ENCODE data around the gene KDM7A.

The KDM7A gene

DNA sequence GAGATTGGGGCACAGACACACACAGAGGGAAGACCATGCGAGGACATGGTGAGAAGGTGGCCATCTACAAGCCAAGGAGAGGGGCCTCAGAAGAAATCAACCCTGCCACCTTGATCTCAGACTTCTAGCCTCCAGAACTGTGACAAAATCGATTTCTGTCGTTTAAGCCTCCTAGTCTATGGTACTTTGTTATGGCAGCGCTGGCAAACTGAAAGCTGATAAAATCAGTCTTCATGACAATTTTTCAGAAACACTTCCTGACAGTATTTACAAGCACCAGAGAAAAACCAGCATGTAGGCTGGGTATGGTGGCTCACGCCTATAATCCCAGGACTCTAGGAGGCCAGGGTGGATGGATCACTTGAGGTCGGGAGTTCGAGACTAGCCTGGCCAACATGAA, 118.3 kb downstream of the KDM7A start:
- TF ChIP-seq OSR1 (CRISPR knock-in tag; IDR thresholded peaks at IDR 0.05) (no peak), CSDC2 (CRISPR knock-in tag; IDR thresholded peaks at IDR 0.05) (no peak), TOX (CRISPR knock-in tag; IDR thresholded peaks at IDR 0.05; ENCODE audit: borderline replicate concordance) (no peak), ZNF565 (CRISPR knock-in tag; conservative IDR thresholded peaks at IDR 0.05; ENCODE audit: low read depth) (no peak), TCF4 (CRISPR knock-in tag; IDR thresholded peaks at IDR 0.05; ENCODE audit: borderline replicate concordance) (no peak), SNAI2 (CRISPR knock-in tag; IDR thresholded peaks at IDR 0.05) (no peak), BACH2 (CRISPR knock-in tag; IDR thresholded peaks at IDR 0.05; ENCODE audit: borderline replicate concordance) (no peak), ARNTL (CRISPR knock-in tag; IDR thresholded peaks at IDR 0.05; ENCODE audit: borderline replicate concordance, low read depth) (no peak)
- TF ChIP-seq, protein P1, sequence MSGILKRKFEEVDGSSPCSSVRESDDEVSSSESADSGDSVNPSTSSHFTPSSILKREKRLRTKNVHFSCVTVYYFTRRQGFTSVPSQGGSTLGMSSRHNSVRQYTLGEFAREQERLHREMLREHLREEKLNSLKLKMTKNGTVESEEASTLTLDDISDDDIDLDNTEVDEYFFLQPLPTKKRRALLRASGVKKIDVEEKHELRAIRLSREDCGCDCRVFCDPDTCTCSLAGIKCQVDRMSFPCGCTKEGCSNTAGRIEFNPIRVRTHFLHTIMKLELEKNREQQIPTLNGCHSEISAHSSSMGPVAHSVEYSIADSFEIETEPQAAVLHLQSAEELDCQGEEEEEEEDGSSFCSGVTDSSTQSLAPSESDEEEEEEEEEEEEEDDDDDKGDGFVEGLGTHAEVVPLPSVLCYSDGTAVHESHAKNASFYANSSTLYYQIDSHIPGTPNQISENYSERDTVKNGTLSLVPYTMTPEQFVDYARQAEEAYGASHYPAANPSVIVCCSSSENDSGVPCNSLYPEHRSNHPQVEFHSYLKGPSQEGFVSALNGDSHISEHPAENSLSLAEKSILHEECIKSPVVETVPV (CRISPR knock-in tag; IDR thresholded peaks at IDR 0.05), result no peak
- no peak for ATAC-seq

DNA sequence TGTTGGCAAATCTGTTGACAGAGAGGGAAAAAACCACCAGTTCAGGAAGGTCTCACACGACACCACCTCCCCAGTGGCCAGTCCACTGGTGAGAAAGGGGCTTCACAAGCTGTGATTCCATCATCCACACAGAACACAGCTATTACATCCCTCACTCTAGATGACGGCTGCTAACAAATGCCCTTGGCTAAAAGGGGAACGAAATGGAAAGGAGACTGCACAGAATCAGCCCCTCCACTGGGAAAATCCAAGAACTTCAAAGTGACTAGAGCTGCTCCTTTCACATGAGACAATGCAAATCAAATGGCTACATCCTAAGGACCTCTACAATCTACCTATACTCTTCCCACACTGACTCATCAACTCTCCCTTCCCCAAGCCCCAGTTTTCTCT, 119.6 kb downstream of the KDM7A start:
- TF ChIP-seq, protein P2, sequence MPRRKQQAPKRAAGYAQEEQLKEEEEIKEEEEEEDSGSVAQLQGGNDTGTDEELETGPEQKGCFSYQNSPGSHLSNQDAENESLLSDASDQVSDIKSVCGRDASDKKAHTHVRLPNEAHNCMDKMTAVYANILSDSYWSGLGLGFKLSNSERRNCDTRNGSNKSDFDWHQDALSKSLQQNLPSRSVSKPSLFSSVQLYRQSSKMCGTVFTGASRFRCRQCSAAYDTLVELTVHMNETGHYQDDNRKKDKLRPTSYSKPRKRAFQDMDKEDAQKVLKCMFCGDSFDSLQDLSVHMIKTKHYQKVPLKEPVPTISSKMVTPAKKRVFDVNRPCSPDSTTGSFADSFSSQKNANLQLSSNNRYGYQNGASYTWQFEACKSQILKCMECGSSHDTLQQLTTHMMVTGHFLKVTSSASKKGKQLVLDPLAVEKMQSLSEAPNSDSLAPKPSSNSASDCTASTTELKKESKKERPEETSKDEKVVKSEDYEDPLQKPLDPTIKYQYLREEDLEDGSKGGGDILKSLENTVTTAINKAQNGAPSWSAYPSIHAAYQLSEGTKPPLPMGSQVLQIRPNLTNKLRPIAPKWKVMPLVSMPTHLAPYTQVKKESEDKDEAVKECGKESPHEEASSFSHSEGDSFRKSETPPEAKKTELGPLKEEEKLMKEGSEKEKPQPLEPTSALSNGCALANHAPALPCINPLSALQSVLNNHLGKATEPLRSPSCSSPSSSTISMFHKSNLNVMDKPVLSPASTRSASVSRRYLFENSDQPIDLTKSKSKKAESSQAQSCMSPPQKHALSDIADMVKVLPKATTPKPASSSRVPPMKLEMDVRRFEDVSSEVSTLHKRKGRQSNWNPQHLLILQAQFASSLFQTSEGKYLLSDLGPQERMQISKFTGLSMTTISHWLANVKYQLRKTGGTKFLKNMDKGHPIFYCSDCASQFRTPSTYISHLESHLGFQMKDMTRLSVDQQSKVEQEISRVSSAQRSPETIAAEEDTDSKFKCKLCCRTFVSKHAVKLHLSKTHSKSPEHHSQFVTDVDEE (CRISPR knock-in tag; IDR thresholded peaks at IDR 0.05), result no peak
- TF ChIP-seq, protein P1 (CRISPR knock-in tag; IDR thresholded peaks at IDR 0.05), result no peak

DNA sequence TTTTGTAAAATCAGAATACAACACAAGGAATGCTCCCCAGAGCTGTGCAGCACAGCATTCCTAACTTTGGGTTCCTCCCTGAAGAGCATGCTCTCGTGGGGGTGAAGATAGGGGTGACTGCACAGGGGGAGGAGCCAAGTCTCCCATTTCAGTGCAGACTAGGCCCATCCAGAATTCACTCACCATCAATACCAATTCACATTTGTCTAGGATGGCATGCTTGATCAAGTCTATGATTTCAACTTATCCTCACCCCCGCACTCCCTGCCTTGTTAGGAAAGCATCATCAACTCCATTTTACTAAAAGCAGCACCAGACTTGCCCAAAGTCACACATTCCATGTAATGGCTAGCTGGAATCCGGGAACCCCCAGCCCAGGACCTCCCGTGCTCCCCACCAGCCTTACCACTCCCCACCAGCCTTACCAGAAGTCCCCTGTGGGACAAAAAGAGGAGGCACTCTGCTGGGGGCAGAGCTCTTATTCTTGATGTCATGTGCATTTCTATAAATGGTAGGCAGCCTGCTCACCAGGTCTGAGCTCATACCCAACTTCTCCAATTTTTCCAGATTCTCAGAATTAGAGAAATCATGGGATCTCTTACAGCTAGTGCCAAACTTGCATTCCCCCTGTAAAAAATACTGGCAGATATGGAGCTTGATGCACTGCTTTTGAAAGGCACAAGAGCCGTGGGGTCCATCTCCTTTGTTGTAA, 120.2 kb downstream of the KDM7A start:
- no peak for ATAC-seq
- TF ChIP-seq, protein P3, sequence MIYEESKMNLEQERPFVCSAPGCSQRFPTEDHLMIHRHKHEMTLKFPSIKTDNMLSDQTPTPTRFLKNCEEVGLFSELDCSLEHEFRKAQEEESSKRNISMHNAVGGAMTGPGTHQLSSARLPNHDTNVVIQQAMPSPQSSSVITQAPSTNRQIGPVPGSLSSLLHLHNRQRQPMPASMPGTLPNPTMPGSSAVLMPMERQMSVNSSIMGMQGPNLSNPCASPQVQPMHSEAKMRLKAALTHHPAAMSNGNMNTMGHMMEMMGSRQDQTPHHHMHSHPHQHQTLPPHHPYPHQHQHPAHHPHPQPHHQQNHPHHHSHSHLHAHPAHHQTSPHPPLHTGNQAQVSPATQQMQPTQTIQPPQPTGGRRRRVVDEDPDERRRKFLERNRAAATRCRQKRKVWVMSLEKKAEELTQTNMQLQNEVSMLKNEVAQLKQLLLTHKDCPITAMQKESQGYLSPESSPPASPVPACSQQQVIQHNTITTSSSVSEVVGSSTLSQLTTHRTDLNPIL (CRISPR knock-in tag; IDR thresholded peaks at IDR 0.05; ENCODE audit: low read depth), result no peak
- TF ChIP-seq ZNF70 (CRISPR knock-in tag; IDR thresholded peaks at IDR 0.05), result no peak
- no peak for TF ChIP-seq ISL1 (CRISPR knock-in tag; IDR thresholded peaks at IDR 0.05)
- no peak for TF ChIP-seq ARNTL (CRISPR knock-in tag; IDR thresholded peaks at IDR 0.05; ENCODE audit: borderline replicate concordance, low read depth)
- TF ChIP-seq RARB (CRISPR knock-in tag; IDR thresholded peaks at IDR 0.05), result no peak
- no peak for TF ChIP-seq OSR1 (CRISPR knock-in tag; IDR thresholded peaks at IDR 0.05)
- TF ChIP-seq CSDC2 (CRISPR knock-in tag; IDR thresholded peaks at IDR 0.05), result no peak
- no peak for TF ChIP-seq ZNF565 (CRISPR knock-in tag; conservative IDR thresholded peaks at IDR 0.05; ENCODE audit: low read depth)
- TF ChIP-seq, protein P4, sequence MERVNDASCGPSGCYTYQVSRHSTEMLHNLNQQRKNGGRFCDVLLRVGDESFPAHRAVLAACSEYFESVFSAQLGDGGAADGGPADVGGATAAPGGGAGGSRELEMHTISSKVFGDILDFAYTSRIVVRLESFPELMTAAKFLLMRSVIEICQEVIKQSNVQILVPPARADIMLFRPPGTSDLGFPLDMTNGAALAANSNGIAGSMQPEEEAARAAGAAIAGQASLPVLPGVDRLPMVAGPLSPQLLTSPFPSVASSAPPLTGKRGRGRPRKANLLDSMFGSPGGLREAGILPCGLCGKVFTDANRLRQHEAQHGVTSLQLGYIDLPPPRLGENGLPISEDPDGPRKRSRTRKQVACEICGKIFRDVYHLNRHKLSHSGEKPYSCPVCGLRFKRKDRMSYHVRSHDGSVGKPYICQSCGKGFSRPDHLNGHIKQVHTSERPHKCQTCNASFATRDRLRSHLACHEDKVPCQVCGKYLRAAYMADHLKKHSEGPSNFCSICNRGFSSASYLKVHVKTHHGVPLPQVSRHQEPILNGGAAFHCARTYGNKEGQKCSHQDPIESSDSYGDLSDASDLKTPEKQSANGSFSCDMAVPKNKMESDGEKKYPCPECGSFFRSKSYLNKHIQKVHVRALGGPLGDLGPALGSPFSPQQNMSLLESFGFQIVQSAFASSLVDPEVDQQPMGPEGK (CRISPR knock-in tag; IDR thresholded peaks at IDR 0.05; ENCODE audit: borderline replicate concordance), result no peak
- no peak for TF ChIP-seq BACH2 (CRISPR knock-in tag; IDR thresholded peaks at IDR 0.05; ENCODE audit: borderline replicate concordance)
- TF ChIP-seq ZFP3 (CRISPR knock-in tag; IDR thresholded peaks at IDR 0.05), result no peak
- no peak for TF ChIP-seq GLIS3 (CRISPR knock-in tag; IDR thresholded peaks at IDR 0.05)
- TF ChIP-seq, protein P5, sequence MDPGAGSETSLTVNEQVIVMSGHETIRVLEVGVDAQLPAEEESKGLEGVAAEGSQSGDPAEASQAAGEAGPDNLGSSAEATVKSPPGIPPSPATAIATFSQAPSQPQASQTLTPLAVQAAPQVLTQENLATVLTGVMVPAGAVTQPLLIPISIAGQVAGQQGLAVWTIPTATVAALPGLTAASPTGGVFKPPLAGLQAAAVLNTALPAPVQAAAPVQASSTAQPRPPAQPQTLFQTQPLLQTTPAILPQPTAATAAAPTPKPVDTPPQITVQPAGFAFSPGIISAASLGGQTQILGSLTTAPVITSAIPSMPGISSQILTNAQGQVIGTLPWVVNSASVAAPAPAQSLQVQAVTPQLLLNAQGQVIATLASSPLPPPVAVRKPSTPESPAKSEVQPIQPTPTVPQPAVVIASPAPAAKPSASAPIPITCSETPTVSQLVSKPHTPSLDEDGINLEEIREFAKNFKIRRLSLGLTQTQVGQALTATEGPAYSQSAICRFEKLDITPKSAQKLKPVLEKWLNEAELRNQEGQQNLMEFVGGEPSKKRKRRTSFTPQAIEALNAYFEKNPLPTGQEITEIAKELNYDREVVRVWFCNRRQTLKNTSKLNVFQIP (CRISPR knock-in tag; IDR thresholded peaks at IDR 0.05; ENCODE audit: borderline replicate concordance, low read depth), result no peak
- TF ChIP-seq ZC3H10 (CRISPR knock-in tag; IDR thresholded peaks at IDR 0.05), result no peak
- TF ChIP-seq, protein P2 (CRISPR knock-in tag; IDR thresholded peaks at IDR 0.05), result no peak
- TF ChIP-seq ESRRG (CRISPR knock-in tag; IDR thresholded peaks at IDR 0.05), result no peak
- TF ChIP-seq, protein P1 (CRISPR knock-in tag; IDR thresholded peaks at IDR 0.05), result no peak
- no peak for TF ChIP-seq TOX (CRISPR knock-in tag; IDR thresholded peaks at IDR 0.05; ENCODE audit: borderline replicate concordance)

More for the DNA sequence above, 119.6 kb downstream of the KDM7A start:
- ATAC-seq, result no peak

All from SK-N-SH treated with all-trans-retinoic acid at 6 μM for 48 hours (cell line).